GM12873 (cell line): ENCODE data around the gene PCDHB11.

Experiments used
- CTCF ChIP-seq: IDR thresholded peaks from 2 replicates; pipeline ENCODE4 v1.5.1; 2012; ENCODE audit warnings: low read depth, mild to moderate bottlenecking, moderate library complexity, low read length, control low read depth; ENCODE audit not compliant: insufficient read depth; ENCODE audit errors: missing control alignments

The PCDHB11 gene

GRCh38 chr5:141208478-141208877 lies 9.1 kb downstream of the PCDHB11 start, which contains the start of gene PCDHB12:
Gene PCDHB12 (plus strand): TSS chr5:141208719. CDS start chr5:141208908, 189 bp downstream.
- no peak for TF ChIP-seq CTCF

- TF ChIP-seq CTCF = peak; percentile 22
These were observed 14.4 kb downstream of the PCDHB11 start, which contains the start of gene PCDHB13 for GRCh38 chr5:141213656-141214339. Gene PCDHB13 (plus strand): TSS chr5:141213919. CDS start chr5:141214124, 205 bp downstream.

- TF ChIP-seq CTCF = no peak
These were observed 23.8 kb downstream of the PCDHB11 start, which contains the start of gene PCDHB14 for GRCh38 chr5:141223112-141223783. Gene PCDHB14 (plus strand): TSS chr5:141223343. CDS start chr5:141223506, 163 bp downstream.

GRCh38 chr5:141234109-141234667 lies 34.8 kb downstream of the PCDHB11 start:
- TF ChIP-seq CTCF = peak; percentile 7

GRCh38 chr5:141236516-141237313 lies 37.3 kb downstream of the PCDHB11 start:
- TF ChIP-seq CTCF = no peak

- TF ChIP-seq CTCF = no peak
These were observed 42.1 kb downstream of the PCDHB11 start for GRCh38 chr5:141241496-141241895.

GRCh38 chr5:141245250-141245717 lies 45.9 kb downstream of the PCDHB11 start, which contains the start of gene PCDHB15:
Gene PCDHB15 (plus strand): TSS chr5:141245395. CDS start chr5:141245579, 184 bp downstream.
- TF ChIP-seq CTCF = peak; percentile 22
